ENCODE data around the gene PCNX1.

Gene PCNX1

GRCh38 chr14:70957710-70958109 is 50.5 kb downstream of the PCNX1 start:
- DNase-seq (ENCODE audit: low read depth in 2 of 2) = no peak

GRCh38 chr14:70962935-70963334 is 55.7 kb downstream of the PCNX1 start:
- DNase-seq (ENCODE audit: low read depth in 2 of 2) = no peak

- DNase-seq (ENCODE audit: low read depth in 2 of 2) = no peak
Observed at GRCh38 chr14:70964492-70964891, 57.2 kb downstream of the PCNX1 start.

- DNase-seq (ENCODE audit: low read depth in 2 of 2) = no peak
Observed at GRCh38 chr14:70971560-70971959, 64.3 kb downstream of the PCNX1 start.

- peak; percentile 66 to 89 for DNase-seq (ENCODE audit: low read depth in 2 of 2)
Observed at GRCh38 chr14:70972107-70972976, 65.1 kb downstream of the PCNX1 start.

- no peak for DNase-seq (ENCODE audit: low read depth in 2 of 2)
Observed at GRCh38 chr14:70976591-70976990, 69.3 kb downstream of the PCNX1 start.

GRCh38 chr14:70981000-70981952 is 74.0 kb downstream of the PCNX1 start:
- no peak for DNase-seq (ENCODE audit: low read depth in 2 of 2)

- no peak for DNase-seq (ENCODE audit: low read depth in 2 of 2)
Observed at GRCh38 chr14:70982200-70982599, 74.9 kb downstream of the PCNX1 start.

- DNase-seq (ENCODE audit: low read depth in 2 of 2) = no peak
Observed at GRCh38 chr14:70987041-70987440, 79.8 kb downstream of the PCNX1 start.

GRCh38 chr14:70988452-70988851 is 81.2 kb downstream of the PCNX1 start:
- DNase-seq (ENCODE audit: low read depth in 2 of 2) = no peak

GRCh38 chr14:70993931-70994330 is 86.7 kb downstream of the PCNX1 start:
- DNase-seq (ENCODE audit: low read depth in 2 of 2) = no peak

- DNase-seq (ENCODE audit: low read depth in 2 of 2) = no peak
Observed at GRCh38 chr14:70995211-70995610, 88.0 kb downstream of the PCNX1 start.

GRCh38 chr14:70995671-70996070 is 88.4 kb downstream of the PCNX1 start:
- no peak for DNase-seq (ENCODE audit: low read depth in 2 of 2)

GRCh38 chr14:70999117-70999516 is 91.9 kb downstream of the PCNX1 start:
- no peak for DNase-seq (ENCODE audit: low read depth in 2 of 2)

- no peak for DNase-seq (ENCODE audit: low read depth in 2 of 2)
Observed at GRCh38 chr14:71000091-71000490, 92.8 kb downstream of the PCNX1 start.

- DNase-seq (ENCODE audit: low read depth in 2 of 2) = no peak
Observed at GRCh38 chr14:71001742-71002141, 94.5 kb downstream of the PCNX1 start.

- DNase-seq (ENCODE audit: low read depth in 2 of 2) = no peak
Observed at GRCh38 chr14:71003156-71003555, 95.9 kb downstream of the PCNX1 start.

- DNase-seq (ENCODE audit: low read depth in 2 of 2) = no peak
Observed at GRCh38 chr14:71004481-71004880, 97.2 kb downstream of the PCNX1 start.

- no peak for DNase-seq (ENCODE audit: low read depth in 2 of 2)
Observed at GRCh38 chr14:71005076-71005475, 97.8 kb downstream of the PCNX1 start.

GRCh38 chr14:71006200-71006563 is 98.9 kb downstream of the PCNX1 start:
- no peak for DNase-seq (ENCODE audit: low read depth in 2 of 2)

GRCh38 chr14:71011479-71011878 is 104.2 kb downstream of the PCNX1 start:
- DNase-seq (ENCODE audit: low read depth in 2 of 2) = no peak

GRCh38 chr14:71012888-71013287 is 105.6 kb downstream of the PCNX1 start:
- DNase-seq (ENCODE audit: low read depth in 2 of 2) = no peak
